HG03039 (cell line): Measurements from ENCODE around the gene TBRG4.
"Not testable (repeated sequence)": the region's sequence is repeated elsewhere in the genome, so short reads cannot be mapped to it uniquely, and the experiment has no call there.

Experiments used
- ATAC-seq: cut with Tn5 transposase; IDR thresholded peaks from one replicate; pipeline ENCODE4 v1.9.1; 2021; ENCODE audit warnings: mild to moderate bottlenecking, moderate library complexity; ENCODE audit not compliant: unreplicated experiment

TBRG4 gene

DNA sequence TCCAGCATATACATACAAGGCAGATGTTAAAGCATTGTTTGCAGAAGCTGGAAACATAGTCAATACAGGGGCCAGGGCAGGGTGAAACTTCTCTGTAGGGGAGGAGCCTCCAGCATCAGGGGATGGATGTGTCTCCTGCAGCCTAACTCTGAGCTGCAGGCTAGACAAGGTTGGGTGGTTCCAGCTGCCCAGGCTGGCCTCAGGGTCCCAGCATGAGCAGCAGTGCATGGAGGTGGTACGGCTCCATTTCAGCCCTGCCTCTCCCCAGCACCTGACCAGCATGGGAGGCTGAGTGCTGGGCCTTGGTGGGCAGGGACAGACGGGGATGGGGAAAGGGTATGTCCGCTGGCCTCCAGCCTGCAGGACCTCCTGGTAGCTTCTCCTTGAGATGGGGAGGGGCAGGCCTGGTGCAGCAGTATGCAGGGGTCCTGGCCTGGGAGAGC, 7.4 kb upstream of the TBRG4 start:
- no peak for ATAC-seq

DNA sequence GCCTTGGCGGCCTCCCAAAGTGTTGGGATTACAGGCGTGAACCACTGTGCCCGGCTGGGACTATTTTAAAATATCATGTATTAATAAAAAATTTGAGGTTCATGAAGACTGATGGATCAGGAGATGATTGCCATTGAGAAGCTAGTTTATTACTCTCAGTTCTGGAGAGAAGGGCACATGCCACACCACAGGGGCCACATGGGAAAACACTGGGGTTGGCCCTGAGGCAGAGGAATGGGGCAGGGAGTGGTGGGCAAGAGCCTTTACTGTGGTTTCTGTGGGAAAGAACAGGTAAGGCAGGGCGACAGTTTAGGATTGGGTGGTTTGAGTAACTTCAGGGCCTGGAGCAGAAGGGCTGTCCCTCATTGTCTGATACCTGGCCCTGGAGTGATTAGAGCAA, 6.8 kb upstream of the TBRG4 start:
- no peak for ATAC-seq

DNA sequence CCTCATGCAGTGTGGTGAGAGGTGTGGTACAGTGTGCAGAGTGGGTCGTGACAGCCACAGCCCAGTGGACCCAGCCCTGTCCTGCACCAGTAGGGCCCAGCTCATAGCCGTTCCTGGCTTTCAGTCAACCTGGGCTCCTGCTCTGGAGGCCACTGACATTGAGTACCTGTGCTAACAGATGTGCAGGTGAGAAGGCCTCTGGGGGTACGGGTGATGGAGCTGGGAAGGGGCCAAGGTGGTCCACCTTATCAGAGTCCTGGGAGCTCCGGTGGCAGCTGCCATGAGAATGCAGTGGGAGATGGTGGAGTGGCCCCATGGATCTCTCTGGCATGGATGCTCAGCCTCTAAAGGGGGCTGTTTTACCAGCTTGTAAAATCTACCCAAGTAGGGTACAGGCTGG, 6.1 kb upstream of the TBRG4 start:
- no peak for ATAC-seq

DNA sequence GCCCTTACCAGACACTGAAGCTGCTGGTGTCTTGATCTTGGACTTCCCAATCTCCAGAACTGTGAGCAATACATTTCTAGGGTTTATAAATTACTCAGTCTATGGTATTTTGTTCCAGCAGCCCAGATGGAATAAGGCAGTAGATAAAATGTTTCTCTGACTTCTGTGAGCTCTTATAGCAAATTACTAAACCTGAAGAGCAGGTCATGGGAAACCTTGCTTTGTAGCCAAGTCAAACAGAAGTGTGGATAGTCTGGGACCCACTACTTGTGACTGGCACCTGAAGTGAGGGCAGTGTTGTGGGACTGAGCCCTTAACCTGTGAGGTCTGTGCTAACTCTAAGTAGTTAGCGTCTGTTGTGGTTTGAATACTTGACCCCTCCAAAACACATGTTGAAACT, 4.6 kb upstream of the TBRG4 start:
- no peak for ATAC-seq

DNA sequence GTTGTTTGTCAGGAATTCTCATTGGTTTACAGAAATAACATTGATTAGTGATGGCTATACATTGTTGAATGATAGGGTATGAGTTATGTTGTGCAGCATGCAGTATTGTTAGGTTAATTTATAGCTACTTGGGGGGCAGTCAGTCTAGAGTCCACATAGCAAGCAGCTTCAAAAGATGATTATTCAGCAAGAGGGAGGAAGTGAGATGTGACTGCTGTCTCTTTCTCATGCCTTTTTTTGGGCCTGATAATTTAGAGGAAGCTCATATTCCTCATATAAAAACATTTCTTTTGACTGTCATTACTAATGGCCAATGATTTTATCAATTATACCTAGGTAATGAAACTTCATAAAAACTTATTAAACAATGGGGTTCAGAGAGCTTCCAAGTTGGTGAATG, 3.4 kb upstream of the TBRG4 start:
- ATAC-seq = no peak

DNA sequence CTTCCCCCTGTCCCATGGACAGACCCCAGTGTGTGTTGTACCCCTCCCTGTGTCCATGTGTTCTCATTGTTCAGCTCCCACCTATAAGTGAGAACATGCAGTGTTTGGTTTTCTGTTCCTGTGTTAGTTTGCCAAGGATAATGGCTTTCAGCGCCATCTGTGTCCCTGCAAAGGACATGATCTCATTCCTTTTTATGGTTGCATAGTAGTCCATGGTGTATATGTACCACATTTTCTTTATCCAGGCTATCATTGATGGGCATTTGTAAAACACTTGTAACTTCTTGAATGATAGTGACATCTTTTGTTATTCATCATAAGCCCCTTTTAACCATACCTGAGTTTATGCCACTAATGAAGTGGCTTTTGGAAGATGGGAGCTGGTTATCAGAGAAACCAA, 2.8 kb upstream of the TBRG4 start:
- not testable (repeated sequence) for ATAC-seq

DNA sequence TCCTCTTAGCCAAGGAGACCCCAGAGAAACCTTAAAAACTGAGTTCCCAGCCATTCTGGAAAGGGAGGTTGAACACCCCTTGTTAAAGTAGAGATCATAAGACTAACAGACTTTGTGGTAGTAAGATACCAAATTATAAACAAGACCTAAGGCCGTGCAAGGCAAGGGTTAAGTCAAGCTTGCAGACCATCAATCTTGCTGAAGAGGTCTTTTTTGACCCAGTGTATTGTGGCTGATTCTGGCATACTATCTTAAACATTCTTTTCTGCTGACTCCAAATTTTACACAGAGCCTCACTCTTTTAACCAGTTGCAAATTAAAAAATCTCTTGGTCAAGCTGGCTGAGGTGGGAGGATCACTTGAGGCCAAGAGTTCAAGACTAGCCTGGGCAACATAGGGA, 1.2 kb upstream of the TBRG4 start:
- ATAC-seq = no peak

DNA sequence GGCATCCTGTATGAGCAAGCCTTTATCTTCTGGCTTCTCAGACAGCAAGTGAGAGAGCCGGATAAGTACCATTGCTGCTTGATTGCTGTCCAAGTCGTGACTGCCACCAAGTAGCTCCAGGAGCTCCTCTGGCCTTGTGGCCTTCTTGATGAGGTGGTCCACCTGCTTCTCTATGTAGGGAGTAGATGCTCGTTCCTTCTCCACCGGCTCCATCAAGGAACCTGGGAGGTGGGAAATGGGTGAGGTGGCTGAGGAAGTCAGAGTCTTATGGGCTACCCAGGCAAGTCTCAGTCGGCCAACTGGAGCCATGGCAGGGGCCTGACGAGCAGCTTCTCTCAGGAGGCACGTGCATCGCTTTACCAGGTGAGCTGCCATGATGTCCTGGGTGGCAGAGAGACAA, 2.6 kb downstream of the TBRG4 start:
- ATAC-seq = no peak

DNA sequence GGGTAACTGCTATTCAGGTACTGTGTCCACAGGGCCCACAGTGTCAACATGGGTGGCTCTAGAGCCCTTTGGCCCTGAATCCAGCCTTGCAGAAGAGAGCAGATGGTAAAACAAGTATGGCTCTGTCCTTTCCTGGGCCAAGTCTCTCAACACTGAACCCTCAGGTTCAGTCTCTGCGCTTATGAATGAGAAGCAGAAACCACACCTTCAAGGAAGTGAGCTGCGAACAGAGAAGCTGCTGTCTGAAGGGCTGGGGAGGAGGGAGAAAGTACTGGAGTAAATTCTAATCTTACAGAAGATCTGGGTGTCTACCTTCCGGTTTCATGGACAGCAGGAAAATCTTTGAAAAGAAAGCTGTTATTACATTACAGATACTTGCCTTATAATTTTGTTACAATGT, 4.1 kb downstream of the TBRG4 start:
- no peak for ATAC-seq

DNA sequence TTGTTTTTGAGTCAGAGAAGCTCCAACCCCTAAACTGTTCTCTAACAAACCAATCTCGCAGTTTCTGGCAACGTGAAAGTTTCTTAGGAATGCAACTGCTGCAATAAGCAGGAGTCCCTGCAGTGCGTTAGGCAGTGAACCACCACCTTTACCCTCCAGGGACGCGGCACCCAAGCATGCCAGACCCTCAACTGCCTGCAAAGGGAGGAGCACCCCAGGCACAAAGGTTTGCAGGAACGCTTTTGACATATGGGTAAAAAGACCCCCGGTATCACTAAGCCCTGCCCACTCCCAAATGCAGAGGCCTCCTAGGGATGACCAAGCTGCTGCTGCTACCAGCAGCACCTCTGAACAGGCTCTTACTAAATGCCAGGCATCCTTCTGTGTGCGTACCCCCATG, 4.7 kb downstream of the TBRG4 start:
- ATAC-seq = no peak

DNA sequence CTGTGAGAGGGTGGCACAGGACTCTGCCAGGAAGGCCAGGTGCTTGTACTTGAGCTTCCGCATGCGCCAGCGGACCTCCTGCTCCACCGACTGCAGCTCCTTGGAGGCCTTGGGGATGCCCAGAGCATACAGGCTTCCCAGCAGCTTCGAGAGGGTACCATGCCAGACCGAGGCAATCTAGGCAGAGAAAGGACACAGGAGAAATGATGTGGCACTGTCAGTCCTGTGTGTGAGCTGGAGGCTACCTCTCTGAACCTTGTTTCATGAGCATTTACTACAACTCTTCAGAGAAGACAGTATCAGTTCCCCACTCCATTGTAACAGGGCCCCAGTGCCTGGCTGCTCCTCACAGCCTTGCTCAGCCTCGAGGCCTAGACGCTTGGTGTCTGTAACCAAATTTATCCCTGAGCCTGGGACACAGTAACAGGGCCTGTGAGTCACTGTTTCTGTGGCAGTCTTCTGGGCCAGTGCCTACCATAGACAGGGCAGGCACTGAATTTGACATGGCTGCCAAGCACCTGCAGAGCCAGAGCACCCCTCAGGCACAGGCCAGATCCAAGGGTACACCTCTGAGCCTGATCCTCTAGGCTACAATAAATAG, 5.8 kb downstream of the TBRG4 start:
- no peak for ATAC-seq

DNA sequence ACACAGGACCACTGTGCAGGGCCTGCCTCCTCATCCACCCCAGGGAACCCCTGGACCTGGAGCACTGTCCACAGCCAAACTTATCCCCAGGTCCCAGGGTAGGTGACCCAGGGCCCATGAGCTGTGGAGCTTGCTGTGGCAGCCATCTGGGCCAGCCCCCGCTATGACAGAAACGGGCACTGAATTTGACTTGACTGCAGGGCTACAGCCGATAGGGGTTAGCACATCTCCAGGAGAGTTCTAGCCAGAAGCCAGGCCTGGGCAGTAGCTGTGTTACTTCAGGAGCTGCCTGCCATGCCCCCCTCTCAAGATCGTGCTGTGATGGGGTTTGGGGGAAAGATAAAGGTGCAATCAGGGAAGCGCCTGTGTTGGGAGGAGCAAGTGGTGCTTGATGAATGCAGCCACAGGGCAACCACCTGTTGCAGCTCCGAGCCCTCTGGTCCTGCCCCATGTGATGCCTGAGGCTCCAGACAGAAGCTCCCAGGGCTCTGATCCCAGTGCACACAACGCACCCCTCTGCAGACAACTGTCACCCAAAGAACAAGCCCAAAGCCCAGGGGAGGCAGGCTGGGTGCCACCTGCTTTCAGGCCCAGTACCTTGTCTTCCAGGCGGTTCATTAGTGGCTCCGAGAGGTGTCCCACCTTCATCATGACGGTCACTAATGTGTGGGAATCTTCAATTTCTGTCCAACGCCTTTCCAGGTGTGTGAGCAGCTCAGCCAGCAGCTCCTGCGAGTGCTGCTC, 6.5 kb downstream of the TBRG4 start:
- ATAC-seq = no peak

DNA sequence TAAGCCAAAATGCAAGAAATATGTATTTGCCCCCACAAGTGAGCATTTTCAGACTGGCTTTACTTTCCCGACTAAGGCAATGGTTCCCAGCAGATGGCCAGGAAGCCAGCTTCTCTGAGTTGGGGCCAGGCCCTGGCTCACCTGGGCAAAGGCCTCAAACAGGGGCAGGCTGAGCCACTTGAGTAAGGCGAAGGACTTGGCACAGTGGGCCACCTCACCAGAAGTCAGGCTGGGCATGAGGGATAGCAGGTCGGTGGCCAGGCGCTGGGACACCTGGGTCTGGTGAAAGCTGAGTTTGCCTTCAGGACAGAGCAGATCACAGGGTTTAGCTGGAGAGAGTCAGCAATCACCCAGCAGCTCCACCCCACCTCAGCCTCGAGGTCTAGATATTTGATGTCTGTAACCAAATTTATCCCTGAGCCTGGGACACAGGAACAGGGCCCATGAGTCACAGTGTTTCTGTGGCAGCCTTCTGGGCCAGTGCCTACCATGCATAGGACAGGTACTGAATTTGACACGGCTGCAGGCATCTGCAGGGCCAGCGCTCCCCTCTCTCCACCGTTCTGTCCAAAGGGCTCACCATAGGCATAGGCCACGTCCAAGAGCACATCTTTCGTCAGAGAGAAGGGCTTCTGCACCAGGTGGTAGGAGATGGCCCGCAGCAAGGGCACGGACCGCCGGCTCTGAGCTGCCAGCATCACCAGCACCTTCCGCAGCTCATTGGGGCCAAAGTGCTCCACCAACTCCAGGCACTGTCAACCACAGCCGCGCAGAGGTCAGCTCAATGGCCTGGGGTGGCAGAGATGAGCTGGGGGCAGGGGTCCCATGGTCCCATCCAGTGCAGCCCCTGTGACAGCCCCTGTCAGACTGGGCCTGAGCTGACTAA, 7.3 kb downstream of the TBRG4 start:
- ATAC-seq = no peak

DNA sequence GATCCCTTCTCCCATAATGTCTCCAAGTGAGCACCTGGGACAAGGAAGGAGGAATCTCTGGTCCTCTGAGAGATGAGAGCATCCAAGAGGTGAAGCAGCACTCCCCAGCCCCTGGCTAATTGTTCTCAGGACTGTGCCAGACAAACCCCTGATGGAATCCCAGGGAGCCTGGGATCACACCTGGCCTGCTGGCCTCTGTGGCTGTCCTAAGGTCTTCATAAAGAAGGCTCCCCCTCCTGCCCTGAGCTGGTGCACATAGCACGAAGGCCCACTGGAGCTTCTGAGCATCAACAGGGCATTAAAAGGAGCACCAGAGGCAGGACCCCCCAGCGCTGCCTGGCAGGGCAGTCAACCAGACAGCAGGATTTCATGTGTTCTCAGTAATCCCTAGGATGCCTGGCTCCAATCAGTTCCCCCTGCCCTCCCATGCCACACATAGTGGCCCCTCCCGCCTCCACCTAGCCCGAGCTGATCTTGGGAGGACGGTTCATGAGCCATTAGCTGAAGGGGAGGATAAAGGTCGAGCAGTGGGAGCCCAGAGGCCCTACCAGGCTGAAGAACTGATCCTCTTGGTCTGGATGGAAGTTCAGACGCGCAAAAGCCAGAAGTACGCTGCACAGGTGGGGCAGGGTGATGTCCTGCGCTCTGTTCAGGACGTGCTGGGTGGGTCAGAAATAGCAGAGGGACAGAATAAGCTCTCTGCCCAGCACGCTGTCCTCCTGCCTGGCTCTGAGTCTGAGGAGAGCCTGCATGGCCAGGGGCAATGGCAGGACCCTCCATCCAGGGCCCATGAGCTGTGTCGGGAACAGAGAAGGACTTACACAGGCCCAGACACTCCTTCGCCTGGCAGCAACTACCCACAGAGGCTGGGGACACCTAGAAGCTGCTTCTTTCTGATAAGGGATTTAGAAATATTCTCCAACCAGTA, 8.4 kb downstream of the TBRG4 start:
- no peak for ATAC-seq

DNA sequence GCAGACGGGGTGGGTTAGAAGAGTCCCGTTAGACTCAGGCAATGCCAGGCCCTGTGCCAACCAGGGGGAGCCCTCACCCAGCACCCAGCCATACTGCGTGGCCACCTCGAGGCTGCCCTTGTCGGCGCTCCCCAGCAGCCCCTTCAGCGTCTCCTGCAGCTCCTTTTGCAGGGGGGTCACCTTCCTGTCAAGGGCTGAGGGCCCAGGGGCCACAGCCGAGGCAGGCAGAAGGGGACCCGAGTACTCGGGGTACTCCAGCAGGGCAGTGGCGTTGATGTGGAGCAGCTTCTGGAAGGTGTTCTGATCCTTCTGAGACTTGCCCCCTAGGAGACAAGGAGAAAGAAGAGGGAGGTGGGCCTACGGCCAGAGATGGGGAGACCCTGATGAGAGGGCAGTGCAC, 9.7 kb downstream of the TBRG4 start:
- ATAC-seq = no peak

DNA sequence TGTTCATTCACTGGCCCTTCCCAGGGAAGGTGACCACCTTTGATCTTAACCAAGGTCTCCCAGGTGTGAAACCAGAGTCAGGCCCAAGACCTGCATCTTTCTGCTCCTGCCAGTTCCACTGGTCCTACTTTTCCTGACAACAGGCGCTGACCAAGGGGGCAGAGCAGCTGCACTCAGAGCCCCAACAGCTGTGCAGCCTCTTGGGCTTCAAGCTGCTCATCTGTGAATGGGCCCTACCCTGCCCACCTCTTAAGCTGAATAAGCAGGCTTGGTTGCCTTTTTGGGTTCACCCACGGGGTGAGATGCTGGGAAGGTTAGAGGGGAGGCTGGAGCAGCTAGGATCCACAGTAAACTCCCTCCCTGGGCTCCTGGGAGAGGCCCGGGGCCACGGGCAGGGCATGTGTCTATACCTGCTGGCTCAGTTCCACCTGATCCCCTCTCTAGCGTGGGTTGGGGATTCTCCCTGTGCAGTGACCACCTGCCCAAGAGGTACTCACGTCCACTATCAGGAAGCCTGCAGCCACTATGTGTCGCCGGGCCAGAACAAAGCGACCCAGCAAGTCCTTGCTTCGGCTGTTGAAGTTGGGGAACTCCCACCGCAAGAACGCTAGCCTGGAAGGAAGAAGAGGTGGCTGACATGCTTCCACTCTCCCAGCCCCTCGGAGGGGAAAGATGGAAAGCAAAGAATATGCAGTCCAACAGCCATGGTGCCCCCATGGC, 10.6 kb downstream of the TBRG4 start:
- no peak for ATAC-seq

DNA sequence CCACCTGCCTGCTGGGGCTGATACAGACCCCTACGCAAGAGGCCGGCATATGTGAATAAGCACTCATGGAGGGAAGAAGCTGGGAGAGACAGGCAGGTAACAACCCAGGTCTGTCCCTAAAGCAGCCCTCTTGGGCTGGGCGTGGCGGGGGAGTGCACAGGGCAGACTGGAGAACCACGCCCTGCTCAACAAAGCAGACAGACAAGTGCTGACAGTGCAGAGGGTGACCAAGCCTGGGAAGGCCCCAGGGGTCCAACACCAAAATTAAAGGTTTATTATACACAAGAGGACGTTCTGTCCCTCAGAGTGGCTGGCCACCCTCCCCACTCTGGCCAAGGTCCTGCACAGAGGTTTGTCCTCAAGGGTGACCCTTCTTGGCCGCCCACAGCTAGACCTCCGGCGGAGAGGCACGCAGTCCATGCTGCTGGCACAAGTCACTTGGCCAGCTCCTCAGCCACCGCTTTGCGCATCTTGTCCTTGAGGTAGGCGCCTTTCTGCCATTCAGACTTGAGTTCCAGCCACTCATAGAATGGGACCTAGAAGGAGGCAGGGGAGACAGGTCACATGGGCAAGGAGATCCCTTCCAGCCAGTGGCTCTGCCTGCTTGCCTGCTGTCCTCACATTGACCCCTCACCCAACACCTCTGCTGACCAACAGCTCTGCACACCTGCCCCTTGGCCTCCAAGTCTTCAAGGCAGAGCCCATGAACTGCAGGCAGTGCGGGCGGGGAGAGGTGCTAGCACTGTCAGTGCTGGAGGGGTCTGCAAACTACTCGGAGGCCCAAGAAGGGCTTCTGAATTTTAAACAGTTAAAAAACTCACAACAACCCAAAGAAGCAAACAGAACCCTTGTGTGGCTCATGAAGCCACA, 11.4 kb downstream of the TBRG4 start:
- no peak for ATAC-seq

DNA sequence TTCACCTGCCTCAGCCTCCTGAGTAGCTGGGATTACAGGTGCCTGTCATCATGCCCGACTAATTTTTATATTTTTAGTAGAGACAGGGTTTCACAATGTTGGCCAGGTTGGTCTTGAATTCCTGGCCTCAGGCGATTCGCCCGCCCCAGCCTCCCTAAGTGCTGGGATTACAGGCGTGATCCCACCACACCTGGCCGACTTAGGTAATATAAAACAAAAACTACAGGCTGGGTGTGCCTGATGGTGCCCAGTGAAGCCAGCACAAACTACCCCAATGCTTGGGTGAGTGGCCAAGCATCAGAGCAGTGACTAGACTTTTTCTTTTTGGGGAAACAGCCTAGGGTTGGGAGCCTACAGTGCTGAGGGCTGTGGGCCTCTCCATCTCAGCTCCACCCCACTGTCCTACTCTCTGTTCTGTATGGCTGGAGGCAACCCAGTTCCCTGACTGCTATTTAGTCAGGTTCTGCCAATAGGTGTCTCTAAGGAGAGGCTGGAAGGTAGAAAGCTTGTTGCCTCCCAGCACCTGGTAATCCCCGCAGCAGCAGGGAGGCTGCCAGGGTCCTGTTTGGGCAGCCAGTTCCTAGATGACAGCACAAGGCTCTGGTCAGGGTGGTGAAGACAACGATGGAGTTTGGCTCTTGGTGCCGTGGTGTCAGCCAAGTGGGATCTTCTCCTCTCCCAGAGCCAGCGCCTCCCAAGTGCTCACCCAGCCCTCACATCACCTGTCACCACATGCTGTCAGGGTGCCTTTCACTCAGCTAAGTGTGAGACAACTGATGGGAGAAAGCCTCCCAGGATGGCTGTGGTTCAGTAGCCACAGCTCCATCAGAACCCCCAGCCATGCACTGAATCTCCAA, 12.3 kb downstream of the TBRG4 start:
- ATAC-seq = no peak

DNA sequence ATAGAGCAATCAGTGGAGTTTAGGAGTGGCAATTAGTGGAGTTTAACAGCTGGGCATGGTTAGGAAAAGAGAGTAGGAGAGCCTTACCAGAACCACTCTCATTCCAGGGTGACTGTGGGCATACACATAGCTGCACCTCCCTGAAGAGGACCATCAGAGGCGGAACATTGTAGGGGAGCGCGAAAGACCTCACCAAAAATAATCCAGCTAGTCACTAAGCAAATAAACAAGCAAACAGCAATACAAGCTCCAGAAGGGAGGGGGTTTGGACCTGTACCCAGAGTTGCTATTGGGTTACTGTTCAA, 18.6 kb downstream of the TBRG4 start:
- no peak for ATAC-seq
